HG03066 (cell line): ENCODE results near the gene NACC2.
"Not testable (repeated sequence)": the region's sequence is repeated elsewhere in the genome, so short reads cannot be mapped to it uniquely, and the experiment has no call there.

ENCODE experiments used
- ATAC-seq: cut with Tn5 transposase; IDR thresholded peaks from one replicate; pipeline ENCODE4 v1.9.1; 2021; ENCODE audit warnings: low read depth; ENCODE audit not compliant: unreplicated experiment

Gene NACC2

GRCh38 chr9:136028760-136029470 lies 66.2 kb downstream of the NACC2 start:
- ATAC-seq: no peak

- not testable (repeated sequence) for ATAC-seq
Observed at GRCh38 chr9:136026943-136027289, 68.2 kb downstream of the NACC2 start.

- no peak for ATAC-seq
Observed at GRCh38 chr9:136026266-136026942, 68.7 kb downstream of the NACC2 start.

- ATAC-seq: no peak
Observed at GRCh38 chr9:136025481-136025880, 69.6 kb downstream of the NACC2 start.

- ATAC-seq: no peak
Observed at GRCh38 chr9:136024696-136025316, 70.3 kb downstream of the NACC2 start.

GRCh38 chr9:136024286-136024685 lies 70.8 kb downstream of the NACC2 start:
- no peak for ATAC-seq

- ATAC-seq: no peak
Observed at GRCh38 chr9:136023410-136024225, 71.5 kb downstream of the NACC2 start.

- ATAC-seq: no peak
Observed at GRCh38 chr9:136022731-136023409, 72.2 kb downstream of the NACC2 start.

GRCh38 chr9:136021872-136022681 lies 73.0 kb downstream of the NACC2 start:
- no peak for ATAC-seq

GRCh38 chr9:136021171-136021871 lies 73.8 kb downstream of the NACC2 start:
- no peak for ATAC-seq

- no peak for ATAC-seq
Observed at GRCh38 chr9:136020671-136021070, 74.4 kb downstream of the NACC2 start.

- ATAC-seq: no peak
Observed at GRCh38 chr9:136020206-136020605, 74.9 kb downstream of the NACC2 start.

GRCh38 chr9:136019681-136020060 lies 75.4 kb downstream of the NACC2 start:
- ATAC-seq: no peak

GRCh38 chr9:136019041-136019680 lies 75.9 kb downstream of the NACC2 start:
- no peak for ATAC-seq

- ATAC-seq: no peak
Observed at GRCh38 chr9:136018257-136019031, 76.6 kb downstream of the NACC2 start.

- no peak for ATAC-seq
Observed at GRCh38 chr9:136017289-136018190, 77.5 kb downstream of the NACC2 start.
